HCT116 (cell line): ENCODE results near the gene SPRYD7.

ENCODE experiments used
- TF ChIP-seq, protein P1 (sequence below): IDR thresholded peaks from 2 replicates; pipeline ENCODE4 v1.6.1; 2012
- TF ChIP-seq, protein P2 (sequence below), 3 experiments: fragments of 200-600 bp in 1 of 3; sonication (generic) in 1 of 3; IDR thresholded peaks in 2 of 3; conservative IDR thresholded peaks in 1 of 3; 2 replicates each; pipeline ENCODE4 v1.5.1; 2012 to 2017; ENCODE audit warnings: low read depth in 2 of 3, low read length in 2 of 3, antibody characterized with exemption in 1 of 3, borderline replicate concordance in 1 of 3, control low read depth in 1 of 3, mild to moderate bottlenecking in 1 of 3, mixed read lengths in 1 of 3, mixed run types in 1 of 3, moderate library complexity in 1 of 3; ENCODE audit not compliant: insufficient read depth in 1 of 3
- TF ChIP-seq, protein P3 (sequence below): IDR thresholded peaks from 2 replicates; pipeline ENCODE4 v1.6.1; 2012; ENCODE audit warnings: low read depth

DNA sequence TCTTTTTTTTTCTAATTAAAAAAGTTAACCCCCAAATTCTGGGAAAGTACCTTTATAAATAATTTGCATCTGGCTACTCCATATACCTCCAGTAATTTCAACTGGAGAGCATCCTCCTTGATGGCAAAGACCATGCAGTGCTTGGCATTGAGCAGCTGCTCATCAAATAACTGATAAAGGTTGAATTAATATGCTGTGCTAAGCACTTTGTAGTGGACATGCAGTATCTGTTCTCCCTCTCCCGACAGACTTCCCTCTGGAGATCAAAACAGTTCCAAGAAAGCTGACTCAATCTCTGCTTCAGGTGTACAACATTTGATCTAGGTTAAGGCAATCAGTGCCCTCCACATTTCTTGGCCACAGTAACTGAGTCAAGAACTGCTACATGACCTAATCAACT is 3.3 kb downstream of the SPRYD7 start:
- TF ChIP-seq, protein P1, sequence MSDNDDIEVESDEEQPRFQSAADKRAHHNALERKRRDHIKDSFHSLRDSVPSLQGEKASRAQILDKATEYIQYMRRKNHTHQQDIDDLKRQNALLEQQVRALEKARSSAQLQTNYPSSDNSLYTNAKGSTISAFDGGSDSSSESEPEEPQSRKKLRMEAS = no peak
- TF ChIP-seq, protein P2, sequence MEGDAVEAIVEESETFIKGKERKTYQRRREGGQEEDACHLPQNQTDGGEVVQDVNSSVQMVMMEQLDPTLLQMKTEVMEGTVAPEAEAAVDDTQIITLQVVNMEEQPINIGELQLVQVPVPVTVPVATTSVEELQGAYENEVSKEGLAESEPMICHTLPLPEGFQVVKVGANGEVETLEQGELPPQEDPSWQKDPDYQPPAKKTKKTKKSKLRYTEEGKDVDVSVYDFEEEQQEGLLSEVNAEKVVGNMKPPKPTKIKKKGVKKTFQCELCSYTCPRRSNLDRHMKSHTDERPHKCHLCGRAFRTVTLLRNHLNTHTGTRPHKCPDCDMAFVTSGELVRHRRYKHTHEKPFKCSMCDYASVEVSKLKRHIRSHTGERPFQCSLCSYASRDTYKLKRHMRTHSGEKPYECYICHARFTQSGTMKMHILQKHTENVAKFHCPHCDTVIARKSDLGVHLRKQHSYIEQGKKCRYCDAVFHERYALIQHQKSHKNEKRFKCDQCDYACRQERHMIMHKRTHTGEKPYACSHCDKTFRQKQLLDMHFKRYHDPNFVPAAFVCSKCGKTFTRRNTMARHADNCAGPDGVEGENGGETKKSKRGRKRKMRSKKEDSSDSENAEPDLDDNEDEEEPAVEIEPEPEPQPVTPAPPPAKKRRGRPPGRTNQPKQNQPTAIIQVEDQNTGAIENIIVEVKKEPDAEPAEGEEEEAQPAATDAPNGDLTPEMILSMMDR (IDR thresholded peaks at IDR 0.05 in 2 of 3, conservative IDR thresholded peaks at IDR 0.05 in 1 of 3; ENCODE audit: borderline replicate concordance in 1 of 3, insufficient read depth in 1 of 3, low read depth in 2 of 3, low read length in 2 of 3) = no peak
- TF ChIP-seq, protein P3, sequence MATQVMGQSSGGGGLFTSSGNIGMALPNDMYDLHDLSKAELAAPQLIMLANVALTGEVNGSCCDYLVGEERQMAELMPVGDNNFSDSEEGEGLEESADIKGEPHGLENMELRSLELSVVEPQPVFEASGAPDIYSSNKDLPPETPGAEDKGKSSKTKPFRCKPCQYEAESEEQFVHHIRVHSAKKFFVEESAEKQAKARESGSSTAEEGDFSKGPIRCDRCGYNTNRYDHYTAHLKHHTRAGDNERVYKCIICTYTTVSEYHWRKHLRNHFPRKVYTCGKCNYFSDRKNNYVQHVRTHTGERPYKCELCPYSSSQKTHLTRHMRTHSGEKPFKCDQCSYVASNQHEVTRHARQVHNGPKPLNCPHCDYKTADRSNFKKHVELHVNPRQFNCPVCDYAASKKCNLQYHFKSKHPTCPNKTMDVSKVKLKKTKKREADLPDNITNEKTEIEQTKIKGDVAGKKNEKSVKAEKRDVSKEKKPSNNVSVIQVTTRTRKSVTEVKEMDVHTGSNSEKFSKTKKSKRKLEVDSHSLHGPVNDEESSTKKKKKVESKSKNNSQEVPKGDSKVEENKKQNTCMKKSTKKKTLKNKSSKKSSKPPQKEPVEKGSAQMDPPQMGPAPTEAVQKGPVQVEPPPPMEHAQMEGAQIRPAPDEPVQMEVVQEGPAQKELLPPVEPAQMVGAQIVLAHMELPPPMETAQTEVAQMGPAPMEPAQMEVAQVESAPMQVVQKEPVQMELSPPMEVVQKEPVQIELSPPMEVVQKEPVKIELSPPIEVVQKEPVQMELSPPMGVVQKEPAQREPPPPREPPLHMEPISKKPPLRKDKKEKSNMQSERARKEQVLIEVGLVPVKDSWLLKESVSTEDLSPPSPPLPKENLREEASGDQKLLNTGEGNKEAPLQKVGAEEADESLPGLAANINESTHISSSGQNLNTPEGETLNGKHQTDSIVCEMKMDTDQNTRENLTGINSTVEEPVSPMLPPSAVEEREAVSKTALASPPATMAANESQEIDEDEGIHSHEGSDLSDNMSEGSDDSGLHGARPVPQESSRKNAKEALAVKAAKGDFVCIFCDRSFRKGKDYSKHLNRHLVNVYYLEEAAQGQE = no peak
